ENCODE data around the gene IL5RA.

The IL5RA gene

GRCh38 chr3:3064297-3064696 is 45.9 kb downstream of the IL5RA start:
- DNase-seq: no peak

- DNase-seq: no peak
Observed at GRCh38 chr3:3059645-3060044, 50.5 kb downstream of the IL5RA start.

GRCh38 chr3:3053974-3054373 is 56.2 kb downstream of the IL5RA start:
- no peak for DNase-seq

GRCh38 chr3:3038201-3038991 is 71.8 kb downstream of the IL5RA start:
- no peak for DNase-seq

GRCh38 chr3:3037156-3037555 is 73.0 kb downstream of the IL5RA start:
- no peak for DNase-seq

- DNase-seq: no peak
Observed at GRCh38 chr3:3031326-3031725, 78.8 kb downstream of the IL5RA start.

- DNase-seq: no peak
Observed at GRCh38 chr3:3027976-3028567, 82.1 kb downstream of the IL5RA start.

- no peak for DNase-seq
Observed at GRCh38 chr3:3023111-3023745, 86.9 kb downstream of the IL5RA start.

- no peak for DNase-seq
Observed at GRCh38 chr3:3020209-3020608, 90.0 kb downstream of the IL5RA start.

All from right kidney (tissue), 1 donor.